ENCODE measurements around the gene FARS2. TPM values are rescaled to one million over a fixed set of nuclear protein-coding genes. Genes with fewer than 3 reads are reported as not detected.

The FARS2 gene
- total and polyA plus RNA-seq, 2 donors (not counting 3 experiments of a cell fraction or from before 2014, with no cell fraction given): 20.2 to 20.5 TPM

DNA sequence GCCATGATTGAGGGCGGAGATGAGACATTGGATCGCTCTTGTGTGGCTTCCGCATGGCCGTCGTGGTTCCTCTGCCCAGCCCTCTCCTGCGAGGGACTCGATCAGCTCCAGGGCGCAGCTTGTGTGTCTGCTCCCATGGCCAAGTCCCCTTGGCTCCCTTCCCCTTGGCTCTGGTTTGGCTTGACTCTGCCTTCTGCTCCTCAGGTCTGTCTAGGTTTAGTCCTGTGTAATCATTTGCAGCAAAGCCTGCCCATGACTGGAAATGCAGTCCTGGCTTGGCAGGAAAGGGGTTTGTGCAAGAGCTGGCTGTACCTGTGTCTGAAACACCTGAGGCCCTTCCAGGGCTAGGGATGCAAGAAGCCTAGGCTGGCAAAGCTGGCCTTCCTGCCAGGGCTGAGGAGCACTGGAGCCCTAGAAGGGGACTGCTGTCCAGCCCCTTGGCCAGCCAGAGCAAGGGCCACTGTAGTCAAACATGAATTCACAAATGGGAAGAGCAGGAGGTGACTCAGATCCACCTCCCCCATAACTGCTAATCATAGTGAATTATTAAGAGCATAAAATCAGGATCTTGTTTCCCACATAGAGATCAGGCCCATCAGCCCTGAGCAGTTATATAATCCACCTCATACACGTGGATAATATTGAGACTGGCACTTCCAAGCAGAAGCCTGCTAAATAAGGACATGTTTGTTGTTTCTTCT lies 196.8 kb downstream of the FARS2 start:
- H3K36me3 ChIP-seq (ENCODE audit: control insufficient read depth in 2 of 2, extremely low read depth in 1 of 2, insufficient read depth in 2 of 2, low read length in 2 of 2): no peaks in the 10 kb centered on the region
- no peaks in the 10 kb centered on the region for H3K27me3 ChIP-seq (ENCODE audit: control insufficient read depth in 2 of 2, insufficient read depth in 2 of 2, low read length in 2 of 2)
- no peaks in the 10 kb centered on the region for H3K9me1 ChIP-seq (replicated peaks; ENCODE audit: control insufficient read depth, extremely low read depth, insufficient read depth, low read length)
- H3K79me2 ChIP-seq (ENCODE audit: control insufficient read depth, insufficient read depth, low read length): no peaks in the 10 kb centered on the region
- H3K9ac ChIP-seq (replicated peaks; ENCODE audit: extremely low read depth, insufficient read depth, low read length): no peak overlapping the region
- no peak overlapping the region for H2AFZ ChIP-seq (ENCODE audit: low read depth, low read length)
- H3K4me1 ChIP-seq (ENCODE audit: control insufficient read depth, extremely low read depth, insufficient read depth, low read length): no peaks in the 10 kb centered on the region
- no peaks in the 10 kb centered on the region for H3K9me3 ChIP-seq (replicated peaks; ENCODE audit: control insufficient read depth, insufficient read depth, low read length)
- no peak overlapping the region for H3K4me2 ChIP-seq (ENCODE audit: insufficient read depth, low read length)
- dilution Hi-C loops (cut with MboI; ENCODE audit: extremely low pct_ligation_motif_present, low sequenced_read_pairs): no loop called here
- DNase-seq (ENCODE audit: low read depth, low spot score): no peak
- ChIA-PET CTCF (interaction anchor here (0.9 to 1.9 kb wide), 5 partner anchors 8 to 36 kb away, joined by 3 to 13 read pairs (median 7); no protein-coding TSS in a partner anchor), POLR2A (no interaction called here)
- no TSS peak for BruUV-seq (replicated peaks)
- H4K20me1 ChIP-seq (replicated peaks; ENCODE audit: control insufficient read depth, extremely low read depth, insufficient read depth, low read length): no peaks in the 10 kb centered on the region
- no peak overlapping the region for H3K27ac ChIP-seq (ENCODE audit: insufficient read depth, low read depth, low read length)
- no peak for FAIRE-seq
- H3K4me3 ChIP-seq (replicated peaks in 1 of 3; ENCODE audit: insufficient read depth in 1 of 3, low read depth in 1 of 3, low read length in 3 of 3): no peak overlapping the region
- intact Hi-C loops (cut with micrococcal nuclease): no loop called here
- TF ChIP-seq POLR2AphosphoS5 (IDR thresholded peaks at IDR 0.05; ENCODE audit: insufficient read depth, low read depth, low read length) (no peak), GATA2 (IDR thresholded peaks at IDR 0.05; ENCODE audit: insufficient read depth, insufficient read length, low read depth, low read length) (no peak), FOS (IDR thresholded peaks at IDR 0.05; ENCODE audit: borderline replicate concordance, insufficient read depth, low read length) (peak; percentile 32), EZH2 (IDR thresholded peaks at IDR 0.05; ENCODE audit: borderline replicate concordance, low read depth, low read length, severe bottlenecking) (no peak)

DNA sequence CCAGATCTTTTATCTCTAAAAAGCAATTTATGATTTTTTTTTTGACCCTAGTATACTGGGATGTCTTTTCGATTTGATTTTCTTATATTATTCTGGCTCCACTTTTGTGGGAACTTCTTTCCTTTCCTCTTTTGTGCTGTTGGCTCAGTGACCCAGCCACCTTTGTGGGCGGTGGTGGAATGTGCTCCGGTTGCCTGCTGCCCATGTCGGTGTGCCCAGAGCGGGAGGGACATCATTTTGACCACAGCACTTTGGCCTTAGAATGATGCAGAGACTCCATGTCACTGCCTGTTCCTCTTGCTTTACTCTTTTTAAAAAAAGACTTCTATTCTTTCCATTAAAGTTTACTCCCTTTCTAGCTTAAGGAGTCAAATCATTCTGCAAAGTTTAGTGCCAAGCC lies 198.0 kb downstream of the FARS2 start:
- Histone ChIP-seq H3K27me3 (ENCODE audit: control insufficient read depth in 2 of 2, insufficient read depth in 2 of 2, low read length in 2 of 2) (no peaks in the 10 kb centered on the region), H3K4me2 (ENCODE audit: insufficient read depth, low read length) (no peak overlapping the region), H3K9me3 (replicated peaks; ENCODE audit: control insufficient read depth, insufficient read depth, low read length) (no peaks in the 10 kb centered on the region), H3K9ac (replicated peaks; ENCODE audit: extremely low read depth, insufficient read depth, low read length) (no peak overlapping the region), H3K4me1 (ENCODE audit: control insufficient read depth, extremely low read depth, insufficient read depth, low read length) (no peaks in the 10 kb centered on the region), H3K4me3 (replicated peaks in 1 of 3; ENCODE audit: insufficient read depth in 1 of 3, low read depth in 1 of 3, low read length in 3 of 3) (no peak overlapping the region), H4K20me1 (replicated peaks; ENCODE audit: control insufficient read depth, extremely low read depth, insufficient read depth, low read length) (no peaks in the 10 kb centered on the region), H3K36me3 (ENCODE audit: control insufficient read depth in 2 of 2, extremely low read depth in 1 of 2, insufficient read depth in 2 of 2, low read length in 2 of 2) (no peaks in the 10 kb centered on the region), H3K79me2 (ENCODE audit: control insufficient read depth, insufficient read depth, low read length) (no peaks in the 10 kb centered on the region), H2AFZ (ENCODE audit: low read depth, low read length) (no peak overlapping the region), H3K27ac (ENCODE audit: insufficient read depth, low read depth, low read length) (no peak overlapping the region), H3K9me1 (replicated peaks; ENCODE audit: control insufficient read depth, extremely low read depth, insufficient read depth, low read length) (no peaks in the 10 kb centered on the region)
- no peak for DNase-seq (ENCODE audit: low read depth, low spot score)
- no peak for FAIRE-seq
- TF ChIP-seq MYC (IDR thresholded peaks at IDR 0.05; ENCODE audit: low read depth, low read length): no peak
- TF ChIP-seq, protein P1, sequence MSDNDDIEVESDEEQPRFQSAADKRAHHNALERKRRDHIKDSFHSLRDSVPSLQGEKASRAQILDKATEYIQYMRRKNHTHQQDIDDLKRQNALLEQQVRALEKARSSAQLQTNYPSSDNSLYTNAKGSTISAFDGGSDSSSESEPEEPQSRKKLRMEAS (IDR thresholded peaks at IDR 0.05; ENCODE audit: insufficient read depth, insufficient read length): no peak
- no peak for TF ChIP-seq JUN (IDR thresholded peaks at IDR 0.05; ENCODE audit: borderline replicate concordance, insufficient read depth, insufficient read length, low read depth)
- TF ChIP-seq, protein P2, sequence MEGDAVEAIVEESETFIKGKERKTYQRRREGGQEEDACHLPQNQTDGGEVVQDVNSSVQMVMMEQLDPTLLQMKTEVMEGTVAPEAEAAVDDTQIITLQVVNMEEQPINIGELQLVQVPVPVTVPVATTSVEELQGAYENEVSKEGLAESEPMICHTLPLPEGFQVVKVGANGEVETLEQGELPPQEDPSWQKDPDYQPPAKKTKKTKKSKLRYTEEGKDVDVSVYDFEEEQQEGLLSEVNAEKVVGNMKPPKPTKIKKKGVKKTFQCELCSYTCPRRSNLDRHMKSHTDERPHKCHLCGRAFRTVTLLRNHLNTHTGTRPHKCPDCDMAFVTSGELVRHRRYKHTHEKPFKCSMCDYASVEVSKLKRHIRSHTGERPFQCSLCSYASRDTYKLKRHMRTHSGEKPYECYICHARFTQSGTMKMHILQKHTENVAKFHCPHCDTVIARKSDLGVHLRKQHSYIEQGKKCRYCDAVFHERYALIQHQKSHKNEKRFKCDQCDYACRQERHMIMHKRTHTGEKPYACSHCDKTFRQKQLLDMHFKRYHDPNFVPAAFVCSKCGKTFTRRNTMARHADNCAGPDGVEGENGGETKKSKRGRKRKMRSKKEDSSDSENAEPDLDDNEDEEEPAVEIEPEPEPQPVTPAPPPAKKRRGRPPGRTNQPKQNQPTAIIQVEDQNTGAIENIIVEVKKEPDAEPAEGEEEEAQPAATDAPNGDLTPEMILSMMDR (IDR thresholded peaks at IDR 0.05; ENCODE audit: extremely low read depth in 1 of 2, insufficient read depth in 1 of 2, low read depth in 1 of 2, low read length in 2 of 2): no peak
- no peak for TF ChIP-seq GATA2 (IDR thresholded peaks at IDR 0.05; ENCODE audit: insufficient read depth, insufficient read length, low read depth, low read length)
- no peak for TF ChIP-seq EZH2 (IDR thresholded peaks at IDR 0.05; ENCODE audit: borderline replicate concordance, low read depth, low read length, severe bottlenecking)
- TF ChIP-seq POLR2A (IDR thresholded peaks at IDR 0.05; ENCODE audit: low read depth, low read length): no peak
- no peak for TF ChIP-seq POLR2AphosphoS5 (IDR thresholded peaks at IDR 0.05; ENCODE audit: insufficient read depth, low read depth, low read length)
- TF ChIP-seq FOS (IDR thresholded peaks at IDR 0.05; ENCODE audit: borderline replicate concordance, insufficient read depth, low read length): no peak
- POLR2A ChIA-PET: no interaction called here
- dilution Hi-C loops (cut with MboI; ENCODE audit: extremely low pct_ligation_motif_present, low sequenced_read_pairs) (no loop called here), intact Hi-C loops (cut with micrococcal nuclease) (no loop called here)
- CTCF ChIA-PET: no interaction called here
- no TSS peak for BruUV-seq (replicated peaks)
